ENCODE data around the gene TMEM169.

- no peak for TF ChIP-seq MAX (IDR thresholded peaks at IDR 0.05; ENCODE audit: low read depth, low read length)
- no peak for TF ChIP-seq BHLHE40 (IDR thresholded peaks at IDR 0.05; ENCODE audit: borderline replicate concordance in 1 of 2, low read depth in 2 of 2, low read length in 1 of 2)
- no peak for TF ChIP-seq JUND (IDR thresholded peaks at IDR 0.05; ENCODE audit: low read depth, low read length)
- TF ChIP-seq MTA3 (IDR thresholded peaks at IDR 0.05; ENCODE audit: borderline replicate concordance, low read length): no peak
- TF ChIP-seq CHD2 (IDR thresholded peaks at IDR 0.05; ENCODE audit: borderline replicate concordance, low read depth, low read length): no peak
- no peak for TF ChIP-seq CEBPB (IDR thresholded peaks at IDR 0.05; ENCODE audit: borderline replicate concordance in 1 of 2, low read depth in 2 of 2, low read length in 2 of 2)
- no peak for TF ChIP-seq SP1 (IDR thresholded peaks at IDR 0.05; ENCODE audit: low read depth, low read length)
- TF ChIP-seq NR2C2 (IDR thresholded peaks at IDR 0.05; ENCODE audit: borderline replicate concordance, control insufficient read depth, insufficient read length, low read depth): no peak
- no peak for TF ChIP-seq PBX3 (IDR thresholded peaks at IDR 0.05; ENCODE audit: insufficient replicate concordance, low read depth, low read length)
- TF ChIP-seq ETV6 (conservative IDR thresholded peaks at IDR 0.05 in 1 of 2, IDR thresholded peaks at IDR 0.05 in 1 of 2; ENCODE audit: borderline replicate concordance in 1 of 2, low read depth in 1 of 2): no peak
- no peak for TF ChIP-seq ATF2 (IDR thresholded peaks at IDR 0.05; ENCODE audit: low read length)
- TF ChIP-seq TBL1XR1 (IDR thresholded peaks at IDR 0.05; ENCODE audit: low read depth, low read length): no peak
- TF ChIP-seq CTCF (IDR thresholded peaks at IDR 0.05 in 2 of 3, conservative IDR thresholded peaks at IDR 0.05 in 1 of 3; ENCODE audit: control insufficient read depth in 2 of 3, extremely low read depth in 1 of 3, insufficient read depth in 1 of 3, low read depth in 3 of 3, low read length in 3 of 3): no peak
These were observed 40.3 kb upstream of the TMEM169 start for GRCh38 chr2:216041438-216041837.
